NB4 (cell line): ENCODE measurements around the gene GP2.

ENCODE experiments used
- TF ChIP-seq, protein P1 (sequence below): IDR thresholded peaks from one replicate; pipeline ENCODE4 v1.5.1; 2012; ENCODE audit warnings: low read depth, low read length
- TF ChIP-seq, protein P2 (sequence below): IDR thresholded peaks from 2 replicates; pipeline ENCODE4 v1.6.1; 2011; ENCODE audit warnings: low read depth, low read length

DNA sequence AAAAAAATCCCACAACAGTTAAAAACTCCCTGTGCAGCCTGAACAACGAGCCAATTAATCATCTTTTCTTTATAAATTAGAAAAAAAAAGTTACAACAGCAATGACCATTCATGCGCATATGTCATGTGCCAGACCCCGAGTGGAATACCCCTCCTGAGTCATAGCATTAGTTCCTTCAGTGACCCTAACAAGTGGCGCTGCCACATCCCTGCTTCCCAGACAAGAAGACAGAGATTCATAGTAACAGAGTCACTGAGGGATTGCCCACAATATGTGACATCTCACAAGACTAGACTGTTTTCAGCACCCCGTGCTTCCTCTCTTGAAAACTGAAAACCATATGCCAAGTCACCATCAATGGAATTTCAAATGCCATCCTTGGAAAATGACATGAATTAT, 17.3 kb upstream of the GP2 start:
- TF ChIP-seq, protein P1, sequence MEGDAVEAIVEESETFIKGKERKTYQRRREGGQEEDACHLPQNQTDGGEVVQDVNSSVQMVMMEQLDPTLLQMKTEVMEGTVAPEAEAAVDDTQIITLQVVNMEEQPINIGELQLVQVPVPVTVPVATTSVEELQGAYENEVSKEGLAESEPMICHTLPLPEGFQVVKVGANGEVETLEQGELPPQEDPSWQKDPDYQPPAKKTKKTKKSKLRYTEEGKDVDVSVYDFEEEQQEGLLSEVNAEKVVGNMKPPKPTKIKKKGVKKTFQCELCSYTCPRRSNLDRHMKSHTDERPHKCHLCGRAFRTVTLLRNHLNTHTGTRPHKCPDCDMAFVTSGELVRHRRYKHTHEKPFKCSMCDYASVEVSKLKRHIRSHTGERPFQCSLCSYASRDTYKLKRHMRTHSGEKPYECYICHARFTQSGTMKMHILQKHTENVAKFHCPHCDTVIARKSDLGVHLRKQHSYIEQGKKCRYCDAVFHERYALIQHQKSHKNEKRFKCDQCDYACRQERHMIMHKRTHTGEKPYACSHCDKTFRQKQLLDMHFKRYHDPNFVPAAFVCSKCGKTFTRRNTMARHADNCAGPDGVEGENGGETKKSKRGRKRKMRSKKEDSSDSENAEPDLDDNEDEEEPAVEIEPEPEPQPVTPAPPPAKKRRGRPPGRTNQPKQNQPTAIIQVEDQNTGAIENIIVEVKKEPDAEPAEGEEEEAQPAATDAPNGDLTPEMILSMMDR: no peak
- TF ChIP-seq, protein P2, sequence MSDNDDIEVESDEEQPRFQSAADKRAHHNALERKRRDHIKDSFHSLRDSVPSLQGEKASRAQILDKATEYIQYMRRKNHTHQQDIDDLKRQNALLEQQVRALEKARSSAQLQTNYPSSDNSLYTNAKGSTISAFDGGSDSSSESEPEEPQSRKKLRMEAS: no peak
